ENCODE data around the gene VPS54. TPM values are rescaled to one million over a fixed set of nuclear protein-coding genes. Genes with fewer than 3 reads are reported as not detected.
"Not testable (repeated sequence)": the region's sequence is repeated elsewhere in the genome, so short reads cannot be mapped to it uniquely, and the experiment has no call there.

The VPS54 gene
- total RNA-seq, 1 experiment from 2014 or later = 21.2 TPM

- no peak for TF ChIP-seq CTCF (IDR thresholded peaks at IDR 0.05)
- TF ChIP-seq TCF7L2 (IDR thresholded peaks at IDR 0.05; ENCODE audit: low read depth, low read length) = no peak
- TF ChIP-seq POLR2AphosphoS5 (IDR thresholded peaks at IDR 0.05; ENCODE audit: low read depth, low read length) = no peak
- TF ChIP-seq REST (IDR thresholded peaks at IDR 0.05; ENCODE audit: insufficient read depth in 1 of 2, low read depth in 2 of 2, low read length in 1 of 2) = no peak
- no peak for TF ChIP-seq SIN3A (IDR thresholded peaks at IDR 0.05; ENCODE audit: borderline replicate concordance, insufficient read depth, low read depth, low read length)
- H3K36me3 ChIP-seq (ENCODE audit: control insufficient read depth, insufficient read depth, low read length) = no peaks in the 10 kb centered on the region
- H3K4me1 ChIP-seq (ENCODE audit: control insufficient read depth, insufficient read depth, low read length) = no peaks in the 10 kb centered on the region
- in situ Hi-C loops (cut with HindIII; ENCODE audit: low pct_unique_long_range_greater_than_20kb, low sequenced_read_pairs) = no loop called here
- intact Hi-C loops (cut with micrococcal nuclease; ENCODE audit: unreplicated experiment) = no loop called here
- no TSS peak for BruUV-seq (replicated peaks)
- ChIA-PET POLR2A (no interaction called here), CTCF (no interaction called here)
- DNase-seq (ENCODE audit: low read depth, low spot score) = no peak
- no peak overlapping the region for H3K4me3 ChIP-seq (ENCODE audit: low read depth in 2 of 2, low read length in 2 of 2)
- no peak overlapping the region for H3K27ac ChIP-seq (ENCODE audit: low read length)
- peak; percentile 56; the same call in 1 of the 2 replicates for ATAC-seq
- no peaks in the 10 kb centered on the region for H3K27me3 ChIP-seq (ENCODE audit: control insufficient read depth, insufficient read depth, low read length)
- H3K9me3 ChIP-seq (ENCODE audit: control insufficient read depth, insufficient read depth, low read depth, low read length) = no peaks in the 10 kb centered on the region
Measured at GRCh38 chr2:64000630-64001381, 18.4 kb downstream of the VPS54 start.

- BruUV-seq (replicated peaks) = no TSS peak
- POLR2A ChIA-PET = no interaction called here
- no peaks in the 10 kb centered on the region for H3K27me3 ChIP-seq (ENCODE audit: control insufficient read depth, insufficient read depth, low read length)
- TF ChIP-seq SIN3A (IDR thresholded peaks at IDR 0.05; ENCODE audit: borderline replicate concordance, insufficient read depth, low read depth, low read length) (no peak), TCF7L2 (IDR thresholded peaks at IDR 0.05; ENCODE audit: low read depth, low read length) (no peak), REST (IDR thresholded peaks at IDR 0.05; ENCODE audit: insufficient read depth in 1 of 2, low read depth in 2 of 2, low read length in 1 of 2) (no peak), POLR2AphosphoS5 (IDR thresholded peaks at IDR 0.05; ENCODE audit: low read depth, low read length) (no peak), CTCF (IDR thresholded peaks at IDR 0.05) (no peak)
- DNase-seq (ENCODE audit: low read depth, low spot score) = no peak
- in situ Hi-C loops (cut with HindIII; ENCODE audit: low pct_unique_long_range_greater_than_20kb, low sequenced_read_pairs) (no loop called here), intact Hi-C loops (cut with micrococcal nuclease; ENCODE audit: unreplicated experiment) (no loop called here)
- CTCF ChIA-PET = no interaction called here
- H3K4me1 ChIP-seq (ENCODE audit: control insufficient read depth, insufficient read depth, low read length) = no peaks in the 10 kb centered on the region
- no peak overlapping the region for H3K4me3 ChIP-seq (ENCODE audit: low read depth in 2 of 2, low read length in 2 of 2)
- H3K27ac ChIP-seq (ENCODE audit: low read length) = no peak overlapping the region
- H3K36me3 ChIP-seq (ENCODE audit: control insufficient read depth, insufficient read depth, low read length) = no peaks in the 10 kb centered on the region
- ATAC-seq = no peak
- H3K9me3 ChIP-seq (ENCODE audit: control insufficient read depth, insufficient read depth, low read depth, low read length) = no peaks in the 10 kb centered on the region
Measured at GRCh38 chr2:63999049-63999448, 20.2 kb downstream of the VPS54 start.

- in situ Hi-C loops (cut with HindIII; ENCODE audit: low pct_unique_long_range_greater_than_20kb, low sequenced_read_pairs); POLR2A ChIA-PET; ATAC-seq; H3K27ac ChIP-seq (ENCODE audit: low read length); BruUV-seq (replicated peaks); H3K9me3 ChIP-seq (ENCODE audit: control insufficient read depth, insufficient read depth, low read depth, low read length); H3K36me3 ChIP-seq (ENCODE audit: control insufficient read depth, insufficient read depth, low read length); DNase-seq (ENCODE audit: low read depth, low spot score); H3K4me1 ChIP-seq (ENCODE audit: control insufficient read depth, insufficient read depth, low read length); intact Hi-C loops (cut with micrococcal nuclease; ENCODE audit: unreplicated experiment); H3K27me3 ChIP-seq (ENCODE audit: control insufficient read depth, insufficient read depth, low read length); CTCF ChIA-PET; H3K4me3 ChIP-seq (ENCODE audit: low read depth in 2 of 2, low read length in 2 of 2): not testable (repeated sequence)
Measured at GRCh38 chr2:63996582-63997198, 22.5 kb downstream of the VPS54 start.
